ENCODE data around the gene TMEM63C.
"Not testable (repeated sequence)": the region's sequence is repeated elsewhere in the genome, so short reads cannot be mapped to it uniquely, and the experiment has no call there.

The TMEM63C gene

DNA sequence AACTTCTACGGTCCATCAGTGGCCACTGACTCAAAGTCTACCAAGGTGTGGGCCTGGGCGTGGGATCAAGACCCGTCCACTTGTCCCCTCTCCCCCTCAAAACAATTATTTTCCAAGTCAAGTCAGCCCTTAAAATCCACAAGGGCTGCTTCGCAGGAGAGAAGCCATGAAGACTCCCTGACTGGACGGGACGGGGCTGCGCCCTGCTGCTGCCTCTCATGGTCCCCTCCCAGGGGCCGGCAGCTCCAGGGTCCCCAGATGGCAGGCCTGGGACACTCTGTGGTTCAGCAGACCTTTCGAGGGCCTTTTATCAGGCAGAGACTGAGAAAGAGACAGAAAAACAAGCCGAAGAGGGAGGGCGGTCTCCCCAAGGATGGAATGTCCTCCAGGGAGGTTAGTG lies 78.6 kb downstream of the TMEM63C start:
- DNase-seq, result no peak

DNA sequence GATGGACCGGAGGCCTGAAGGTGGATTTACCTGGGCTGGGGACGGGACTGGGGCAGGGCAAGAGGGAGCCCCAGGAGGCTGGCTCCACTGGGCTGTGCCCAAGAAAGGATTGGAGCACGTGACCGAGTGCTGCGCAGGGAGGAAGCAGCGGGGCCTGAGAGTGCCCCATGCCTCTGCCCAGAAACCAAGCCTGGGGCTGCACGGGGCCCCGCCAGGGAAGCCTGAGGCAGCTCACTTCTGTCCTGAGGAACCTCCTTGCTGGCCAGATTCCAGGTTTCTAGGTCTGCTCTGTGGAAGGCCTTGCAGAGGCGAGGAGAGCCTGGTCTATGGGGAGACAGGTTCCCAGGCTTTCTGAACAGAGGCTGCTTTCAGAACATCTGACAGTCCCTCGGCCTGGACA lies 79.0 kb downstream of the TMEM63C start:
- no peak for DNase-seq

DNA sequence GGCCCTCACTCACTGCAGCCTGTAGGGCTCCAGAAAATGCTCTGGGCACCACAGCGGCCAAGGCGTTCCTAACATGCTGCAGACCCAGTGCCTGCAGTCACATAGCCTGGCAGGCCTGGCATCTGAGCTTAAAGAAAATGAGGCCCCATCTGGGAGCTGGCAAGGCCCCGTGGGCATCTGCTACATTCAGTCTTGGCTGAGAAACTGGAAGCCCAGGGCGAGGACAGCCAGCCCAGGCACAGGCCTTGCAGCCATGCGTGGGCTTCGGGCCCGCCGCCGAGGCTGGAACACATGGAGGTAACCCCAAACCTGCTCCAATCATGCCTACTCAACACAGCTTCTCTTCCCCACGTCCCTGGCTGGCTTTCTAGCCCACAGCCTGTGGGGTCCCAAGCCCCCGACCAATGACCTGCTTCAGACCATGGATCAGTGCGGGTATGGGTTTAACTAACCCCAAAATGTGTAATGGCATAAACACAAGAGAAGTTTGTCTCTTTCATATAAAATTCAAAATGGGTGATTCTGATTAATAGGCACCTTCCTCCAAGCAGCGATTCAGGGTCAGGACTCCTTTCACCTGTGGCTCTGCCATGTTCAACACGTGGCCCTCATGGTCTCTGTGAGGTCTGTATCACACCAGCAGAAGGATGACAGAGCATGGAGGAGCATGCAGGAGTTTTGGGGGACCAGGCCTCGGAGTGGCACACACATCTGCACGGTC lies 83.0 kb downstream of the TMEM63C start:
- DNase-seq, result no peak

DNA sequence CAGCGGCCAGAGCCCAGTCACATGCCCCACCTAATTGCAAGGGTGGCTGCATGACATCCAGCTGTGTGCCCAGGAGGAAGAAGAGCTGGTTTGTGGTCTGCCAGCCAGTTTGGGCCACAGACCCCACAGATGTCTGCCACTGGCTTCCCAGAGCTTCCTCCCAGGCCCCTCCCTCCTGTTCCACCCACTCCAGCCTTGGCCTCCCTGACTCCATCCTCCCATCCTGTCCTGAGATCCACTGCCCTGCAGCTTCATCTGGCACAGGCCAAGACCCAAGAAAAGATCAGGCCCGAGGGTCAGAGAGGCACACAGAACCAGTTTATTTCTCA lies 83.6 kb downstream of the TMEM63C start:
- DNase-seq, result no peak

DNA sequence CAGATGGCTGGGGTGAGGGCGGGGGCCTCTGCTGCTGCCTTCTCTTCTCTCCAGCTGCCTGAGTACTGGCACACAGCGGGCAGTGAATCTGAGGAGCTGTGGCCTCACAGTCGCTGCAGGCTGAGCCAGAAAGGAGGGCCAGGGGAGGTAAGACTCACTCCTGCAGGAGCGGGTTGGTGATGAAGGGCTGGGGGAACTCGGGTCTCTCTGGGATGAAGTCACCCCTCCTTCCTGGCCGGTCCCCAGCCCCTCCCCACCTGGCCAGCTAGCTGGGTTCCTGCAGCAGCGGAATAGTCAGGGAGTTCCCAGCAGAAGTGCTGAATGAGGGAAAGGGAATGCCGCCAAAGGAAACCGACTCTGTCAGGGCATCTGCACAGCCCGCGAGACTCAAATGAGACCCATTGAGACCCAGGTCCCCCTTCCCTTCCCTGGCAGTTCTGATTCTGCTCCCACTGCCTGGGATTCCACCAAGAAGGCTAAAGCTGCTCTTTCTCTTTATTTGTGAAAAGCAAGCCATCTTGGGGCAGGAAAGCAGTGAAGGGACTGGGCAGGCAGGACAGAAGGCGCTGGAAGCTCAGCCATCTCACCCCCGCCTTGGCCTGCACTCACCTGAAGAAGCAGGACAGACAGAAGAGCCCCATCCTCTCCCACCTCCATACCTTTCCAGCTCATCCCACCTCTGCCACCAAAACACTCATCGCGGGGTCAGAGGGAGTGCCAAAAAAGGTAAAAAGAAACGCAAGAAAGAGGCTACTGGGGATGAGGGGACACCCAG lies 84.2 kb downstream of the TMEM63C start:
- DNase-seq, result no peak

DNA sequence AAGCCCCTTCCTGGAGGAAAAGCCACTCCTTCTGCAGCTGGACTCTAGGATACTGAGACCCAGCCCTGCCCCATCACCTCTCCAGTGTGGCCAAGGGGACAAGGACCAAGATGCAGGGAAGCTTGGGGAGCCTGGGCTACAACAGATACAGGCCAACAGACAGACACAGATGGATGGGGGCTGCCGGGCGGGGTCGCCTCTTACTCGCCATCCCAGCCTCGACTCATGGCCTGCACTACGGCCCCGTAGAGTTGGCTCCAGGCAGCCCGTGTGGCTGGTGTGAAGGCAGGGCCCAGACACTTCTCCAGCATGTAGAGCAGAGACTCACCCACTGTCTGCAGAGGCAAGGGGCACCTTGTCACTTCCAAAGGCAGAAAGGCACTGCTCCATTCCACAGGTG lies 84.7 kb downstream of the TMEM63C start:
- no peak for DNase-seq

DNA sequence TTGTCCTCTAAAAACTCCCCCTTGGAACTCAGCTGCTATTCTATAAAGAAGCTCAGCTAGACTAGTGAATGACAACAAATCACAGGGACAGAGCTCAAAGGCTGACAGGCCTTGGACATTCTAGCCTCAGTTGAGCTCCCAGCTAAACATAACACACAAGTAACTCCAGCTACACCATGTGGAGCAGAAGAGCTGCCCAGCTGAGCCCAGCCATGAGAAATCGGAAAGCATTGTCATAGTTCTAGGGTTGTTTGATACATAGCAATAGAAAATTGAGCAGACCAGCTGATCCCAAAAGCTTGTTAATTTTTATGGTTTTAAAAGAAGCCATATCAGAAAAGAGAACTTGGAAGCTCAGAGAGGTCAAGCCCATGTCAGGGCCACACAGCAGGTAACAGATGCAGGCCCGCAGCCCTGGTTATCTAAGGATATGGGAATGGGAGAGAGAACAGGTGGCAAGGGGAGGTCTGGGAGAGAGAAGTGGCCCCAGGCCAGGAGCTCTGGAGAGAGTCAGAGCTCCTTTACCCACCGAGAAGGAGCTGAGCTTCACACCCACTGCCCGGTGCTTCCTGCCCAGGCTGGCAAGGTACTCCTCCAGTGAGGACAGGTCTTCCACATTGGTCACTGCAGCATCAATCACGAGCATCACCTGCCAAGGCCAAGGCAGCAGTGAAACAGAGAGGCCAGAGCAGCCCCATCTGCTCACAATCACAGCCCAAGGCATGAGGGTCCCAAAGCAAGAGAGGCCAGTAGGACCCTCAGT lies 86.5 kb downstream of the TMEM63C start:
- no peak for DNase-seq

DNA sequence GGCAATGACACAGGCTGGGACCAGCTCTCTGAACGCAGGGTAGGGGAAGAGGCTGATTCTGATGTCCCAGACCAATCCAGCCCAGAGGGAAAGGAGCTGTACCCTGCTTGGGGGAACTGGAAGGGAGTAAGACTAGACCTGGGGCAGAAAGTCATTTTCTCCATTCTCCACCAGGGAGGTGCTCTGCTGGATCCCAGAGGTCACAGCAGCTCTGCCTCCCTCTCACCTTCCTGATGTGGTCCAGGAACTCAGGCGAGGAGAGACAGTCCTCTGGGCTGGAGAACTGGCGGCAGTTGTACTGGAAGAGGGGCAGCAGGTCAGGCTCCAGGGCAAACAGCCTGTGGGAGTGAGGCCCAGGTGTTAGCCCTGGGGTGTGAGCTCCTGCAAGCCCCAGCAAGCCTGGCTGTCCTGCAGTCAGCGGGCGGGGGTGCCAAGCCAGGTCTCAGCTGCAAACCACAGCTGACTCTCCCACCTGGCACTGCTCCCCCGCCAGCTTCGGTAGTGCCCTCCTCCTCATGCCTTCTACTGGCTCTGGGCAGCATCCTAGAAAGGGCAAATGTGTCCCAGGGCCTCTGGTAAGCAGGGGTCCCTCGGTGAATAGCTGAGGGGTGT lies 87.5 kb downstream of the TMEM63C start:
- no peak for DNase-seq

DNA sequence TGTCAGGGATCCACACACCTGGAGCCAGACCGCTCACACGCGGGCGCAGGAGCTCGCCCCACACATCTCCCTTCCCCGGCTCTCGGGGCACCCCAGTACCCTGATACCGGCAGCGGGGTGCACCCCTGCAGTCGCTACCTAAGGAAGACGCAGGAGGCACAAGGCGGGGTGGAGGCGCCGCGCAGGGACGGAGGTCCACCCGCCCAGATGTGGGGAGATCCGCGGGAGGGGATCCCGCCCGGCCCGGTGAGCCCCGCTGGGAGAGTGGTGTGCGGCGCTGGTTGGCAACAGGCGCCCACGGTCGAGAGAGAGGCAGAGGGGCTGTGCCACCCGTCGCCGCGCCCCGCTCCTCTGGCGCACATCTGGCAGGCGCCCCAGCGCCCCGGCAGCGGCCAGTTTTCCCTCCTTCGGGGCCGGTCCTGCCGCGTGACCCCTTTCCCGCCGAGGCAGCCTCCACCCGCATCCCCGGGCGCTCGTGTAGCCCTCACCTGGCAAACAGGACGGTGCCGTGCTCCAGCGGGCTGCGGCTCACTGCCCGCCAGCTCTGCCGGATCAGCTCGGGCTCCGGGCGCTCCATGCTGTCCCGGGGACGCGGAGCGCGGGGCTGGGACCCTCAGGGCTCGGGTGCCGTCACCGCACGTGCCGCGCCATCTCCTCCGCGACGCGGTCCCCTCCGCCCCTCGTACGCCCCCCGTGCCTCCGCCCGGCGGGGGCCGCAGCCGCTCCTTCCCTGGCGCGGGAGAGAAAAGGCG lies 88.9 kb downstream of the TMEM63C start:
- no peak for DNase-seq

DNA sequence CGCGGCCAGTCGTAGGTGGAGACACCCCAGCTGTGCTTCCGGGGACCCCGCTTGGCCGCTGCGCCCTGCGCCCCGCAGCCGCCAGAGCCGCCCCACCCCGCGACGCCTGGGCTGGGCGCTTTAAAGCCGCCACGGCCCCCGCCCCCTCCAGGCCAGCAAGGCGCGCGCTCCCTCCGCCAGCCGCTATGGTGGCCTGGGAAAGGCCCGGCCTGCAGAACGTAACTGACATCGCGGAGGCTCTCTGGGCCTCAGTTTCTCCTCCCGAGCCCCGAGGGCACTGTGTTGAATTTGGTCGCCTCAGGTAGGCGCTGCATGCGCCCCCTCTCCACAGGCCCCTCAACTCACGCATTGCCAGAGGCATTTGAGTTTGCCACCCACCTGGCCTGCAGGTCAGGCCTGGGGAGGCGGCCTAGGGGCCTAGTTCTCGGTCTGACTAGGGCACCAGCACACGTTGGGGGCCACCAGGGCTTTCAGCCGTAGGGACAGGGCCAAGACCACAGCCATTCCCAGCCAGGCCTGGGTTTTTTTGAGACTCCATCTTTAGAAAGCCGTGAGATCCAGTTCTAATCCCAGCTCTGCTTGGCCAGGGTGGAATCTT lies 89.6 kb downstream of the TMEM63C start, which contains the start of gene NGB:
Gene NGB (minus strand): TSS at position 94 of the 598 bp plus-strand sequence. CDS start 269 bp downstream, outside the sequence.
- DNase-seq, result no peak

DNA sequence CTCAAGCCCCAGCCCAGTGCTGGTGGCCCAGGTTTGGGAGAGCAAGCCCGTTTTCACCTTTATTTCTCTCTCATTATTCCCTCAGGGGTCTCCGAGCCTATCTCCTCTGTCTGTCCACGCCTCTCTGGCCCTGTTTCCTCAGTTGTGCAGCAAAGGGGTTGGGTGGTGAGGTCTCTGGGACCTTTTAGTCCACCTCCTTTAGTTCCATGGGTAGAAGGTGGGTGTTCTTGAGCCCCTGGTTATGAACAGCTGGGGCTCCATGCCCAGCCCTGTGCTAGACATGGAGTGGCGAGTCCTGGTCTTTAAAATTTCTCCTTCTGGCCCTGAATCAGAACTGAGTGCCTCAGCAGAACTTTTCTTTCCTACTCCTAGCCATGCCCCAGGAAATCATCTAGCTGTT lies 90.7 kb downstream of the TMEM63C start:
- DNase-seq, result no peak

DNA sequence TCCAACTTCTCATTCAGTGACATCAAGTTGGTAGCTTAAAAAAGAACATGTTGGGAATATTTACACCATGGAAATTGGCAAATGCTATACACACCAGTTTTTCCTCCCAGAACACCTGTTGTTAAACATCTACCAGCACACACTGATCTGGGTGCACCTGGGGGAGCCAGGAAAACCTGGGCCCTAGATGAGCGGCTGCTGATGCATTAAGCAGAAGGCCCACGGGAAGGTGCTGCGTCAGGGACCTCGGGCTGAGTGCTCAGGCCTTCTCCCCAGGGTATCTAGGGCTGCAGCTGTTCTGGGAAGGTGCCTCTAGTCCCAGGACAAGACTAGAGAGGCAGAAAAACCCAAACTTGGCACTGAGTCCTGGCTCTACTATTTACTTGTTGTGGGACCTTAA lies 92.2 kb downstream of the TMEM63C start:
- no peak for DNase-seq

DNA sequence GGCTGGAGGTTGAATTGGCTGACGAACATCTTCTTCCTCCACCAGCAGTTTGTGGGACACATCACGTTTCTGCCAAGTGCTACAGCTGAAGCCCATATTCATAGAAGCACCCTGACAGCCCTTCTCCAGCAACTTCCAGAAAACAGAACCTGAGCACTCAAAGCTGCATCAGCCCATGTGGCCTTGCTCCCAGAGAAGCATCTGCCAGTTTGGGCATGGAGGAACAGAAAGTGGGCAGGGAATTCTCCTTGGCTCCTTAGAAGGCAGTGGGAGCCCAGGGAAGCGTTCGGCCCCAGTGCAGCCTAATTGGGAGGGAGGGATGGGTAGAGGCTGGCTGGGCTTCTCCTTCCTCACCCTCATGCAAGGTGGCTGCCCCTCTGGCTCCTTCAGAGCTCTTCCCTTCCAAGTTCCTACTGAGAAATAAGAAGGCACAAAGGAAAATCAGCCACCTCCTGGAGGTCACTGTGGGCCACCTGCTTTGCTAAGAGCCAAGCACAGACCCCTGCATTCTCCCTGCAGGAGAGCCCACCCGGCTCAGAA lies 93.5 kb downstream of the TMEM63C start:
- no peak for DNase-seq

DNA sequence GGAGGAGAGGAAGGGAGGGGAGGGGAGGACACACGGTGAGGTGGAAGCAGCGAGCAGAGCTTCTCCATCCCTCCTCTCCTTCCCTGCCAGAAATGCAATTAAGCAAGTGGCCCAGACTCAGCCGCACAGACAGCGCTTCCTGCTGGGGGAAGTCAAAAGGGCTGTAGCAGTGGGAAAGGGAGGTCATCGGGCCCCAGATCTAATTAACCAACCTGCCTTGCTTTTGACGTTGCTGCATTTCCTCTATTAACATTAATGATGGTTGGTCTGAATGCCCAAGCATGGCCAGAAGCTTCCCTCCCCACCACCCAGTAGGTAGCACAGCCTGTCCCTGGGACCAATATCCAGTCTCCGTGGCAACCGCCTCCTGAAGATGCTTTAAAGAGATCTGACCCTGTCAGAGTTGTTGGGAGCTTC lies 94.0 kb downstream of the TMEM63C start:
- DNase-seq, result no peak

DNA sequence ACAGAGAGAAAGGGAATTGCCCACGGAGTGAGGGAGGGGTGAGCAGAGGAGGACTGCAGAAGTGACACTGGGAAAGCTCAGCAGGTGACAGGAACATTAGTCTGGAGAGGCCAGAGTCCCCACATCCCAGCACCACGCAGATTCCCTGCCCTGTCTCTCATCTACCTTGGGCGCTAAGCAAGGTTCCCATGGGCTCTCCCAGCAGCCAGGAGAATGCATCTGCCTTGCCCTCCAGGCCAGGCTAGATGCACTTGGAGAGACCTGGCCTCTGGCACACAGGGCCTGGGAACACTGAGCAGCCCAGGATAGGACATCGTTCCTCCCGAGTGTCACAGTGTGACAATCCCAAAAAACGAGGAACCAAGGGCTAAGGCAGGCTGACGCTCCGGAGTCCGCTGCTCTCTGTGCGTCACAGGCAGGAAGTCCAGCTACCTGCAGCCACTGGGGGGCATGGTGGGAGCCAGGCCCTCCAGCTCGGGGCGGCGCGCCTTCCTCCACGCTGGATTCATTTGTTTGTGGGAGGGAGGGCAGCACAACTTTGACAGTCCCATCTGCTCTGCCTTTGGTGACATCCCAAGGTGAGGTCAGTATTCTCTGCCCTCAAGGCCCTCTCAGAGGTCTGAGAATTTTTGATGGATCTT lies 94.8 kb downstream of the TMEM63C start:
- DNase-seq, result no peak

DNA sequence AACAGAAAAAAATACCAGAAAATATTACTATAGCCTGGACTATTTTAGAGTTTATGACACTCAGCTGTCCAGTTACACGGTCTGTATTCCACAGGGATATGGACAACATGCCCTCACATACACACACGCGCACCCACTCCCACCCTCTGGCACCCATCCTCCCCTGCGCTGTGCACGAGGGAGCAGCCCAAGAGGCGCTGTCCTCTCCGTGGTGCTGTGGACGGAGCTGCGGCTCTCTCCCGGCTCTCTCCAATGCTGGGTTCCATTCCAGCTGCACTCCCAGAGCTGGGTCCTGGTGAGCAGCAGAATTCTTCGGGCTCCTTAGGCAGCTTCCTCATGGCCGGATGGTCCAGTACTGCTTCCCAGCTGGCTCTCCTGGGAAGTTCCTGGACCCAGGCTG lies 95.4 kb downstream of the TMEM63C start:
- no peak for DNase-seq

DNA sequence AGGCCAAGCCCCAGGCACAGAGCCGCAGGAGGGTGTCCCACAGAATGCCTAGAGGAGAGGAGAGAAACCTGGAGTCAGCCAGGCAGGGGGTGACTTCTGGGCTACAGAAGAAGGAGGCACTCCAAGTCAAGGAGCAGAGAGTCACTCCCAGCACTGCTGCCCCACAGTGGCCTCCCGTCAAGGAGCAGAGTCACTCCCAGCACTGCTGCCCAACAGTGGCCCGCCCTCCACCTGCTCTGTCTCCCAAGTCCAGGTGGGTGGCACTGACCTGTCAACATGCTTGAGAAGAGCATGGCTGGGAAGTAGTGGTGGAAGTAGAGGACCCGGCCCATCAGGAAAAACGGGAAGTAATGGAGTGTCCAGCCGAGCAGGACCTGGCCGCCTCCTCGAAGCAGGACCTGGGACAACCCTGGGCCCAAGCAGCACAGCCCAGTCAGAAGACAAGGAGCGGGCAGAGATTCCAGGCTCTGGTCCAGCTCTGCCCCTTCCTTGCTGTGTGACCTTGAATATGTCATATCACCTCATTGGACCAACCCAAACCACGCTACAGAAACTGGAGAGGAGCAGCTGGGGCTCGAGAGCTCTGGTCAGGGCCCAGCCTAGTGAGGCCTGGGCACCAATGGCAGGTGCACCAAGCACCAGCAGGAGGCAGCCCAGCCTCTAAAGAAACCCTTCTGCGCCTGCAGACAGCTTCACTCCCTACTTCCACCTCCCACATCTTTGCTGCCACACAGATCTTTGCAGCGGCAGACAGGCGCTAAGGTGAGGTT lies 97.0 kb downstream of the TMEM63C start:
- no peak for DNase-seq

DNA sequence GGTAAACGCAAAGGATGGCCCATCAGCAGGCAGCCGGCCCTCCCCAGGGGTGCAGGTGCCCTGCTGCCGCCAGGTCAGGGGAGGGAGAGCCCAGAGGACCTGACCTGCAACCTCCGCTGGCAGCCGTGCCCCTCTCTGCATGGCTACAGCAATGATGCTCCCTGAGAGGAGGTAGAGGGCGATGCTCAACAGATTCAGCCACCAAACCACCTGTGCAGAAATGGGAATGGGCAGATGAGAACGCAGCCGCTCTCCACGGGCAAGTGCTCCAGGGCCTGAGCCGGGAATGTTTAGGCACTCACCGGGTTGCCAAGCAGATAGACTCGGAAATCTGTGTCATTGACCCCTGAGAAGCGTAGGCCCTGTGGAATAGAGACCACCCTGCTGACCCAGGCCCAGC lies 98.1 kb downstream of the TMEM63C start:
- no peak for DNase-seq

DNA sequence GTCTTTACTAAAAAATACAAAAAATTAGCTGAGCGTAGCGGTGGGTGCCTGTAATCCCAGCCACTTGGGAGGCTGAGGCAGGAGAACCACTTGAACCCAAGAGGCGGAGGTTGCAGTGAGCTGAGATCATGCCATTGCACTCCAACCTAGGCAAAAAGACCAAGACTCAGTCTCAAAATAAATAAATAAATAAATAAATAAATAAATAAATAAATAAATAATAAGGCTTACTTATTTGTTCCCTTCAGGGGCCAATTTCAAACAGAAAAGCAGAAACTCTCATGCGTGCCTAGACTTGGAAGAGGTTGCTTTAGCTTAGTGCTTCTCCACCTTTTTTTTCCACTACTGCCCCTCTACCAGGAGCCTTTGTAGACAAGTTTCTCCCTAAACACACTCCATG lies 99.3 kb downstream of the TMEM63C start:
- not testable (repeated sequence) for DNase-seq

DNA sequence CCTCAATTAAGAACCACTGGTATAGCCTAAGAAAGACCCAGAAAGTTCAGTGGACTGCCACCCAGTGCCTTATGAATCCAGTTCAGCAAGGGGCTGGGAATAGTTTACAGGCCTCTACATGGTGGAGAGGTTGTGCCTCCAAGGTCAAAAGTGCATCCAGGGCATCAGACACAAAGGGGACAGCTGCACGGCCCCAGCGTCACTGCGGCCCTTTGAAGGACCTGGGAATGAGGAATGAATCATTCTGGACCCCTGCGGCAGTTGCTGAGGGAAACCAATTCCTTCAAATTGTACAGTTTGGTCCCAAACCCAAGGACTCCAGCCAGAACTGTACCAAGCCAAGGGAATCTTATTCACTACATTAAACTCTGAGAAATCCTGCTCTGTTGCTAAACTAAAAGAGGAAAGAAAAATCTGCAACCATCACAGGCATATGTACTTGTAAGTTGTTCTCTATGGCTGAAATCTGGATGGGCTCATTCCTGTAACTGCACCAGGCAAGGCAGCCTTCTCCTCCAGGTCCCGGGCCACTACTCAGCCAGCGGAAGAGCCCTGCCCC lies 100.3 kb downstream of the TMEM63C start:
- DNase-seq, result no peak
